ENCODE results near the gene ADAM23. TPM values are rescaled to one million over a fixed set of nuclear protein-coding genes. Genes with fewer than 3 reads are reported as not detected.

ADAM23 gene
- total and polyA plus RNA-seq, 2 experiments from 2014 or later, result 11.8 to 15.9 TPM

- Mint-ChIP-seq H3K36me3 (ENCODE audit: low read depth) (no peaks in the 10 kb centered on the region), H3K27ac (peak overlapping the region; percentile 91), H3K4me1 (peaks cover 5% of the 10 kb centered on the region; the same call in 2 of the 3 replicates), H3K4me3 (no peak overlapping the region), H3K9me3 (no peaks in the 10 kb centered on the region), H3K27me3 (ENCODE audit: insufficient read depth, low read depth, poor library complexity) (no peaks in the 10 kb centered on the region)
- no peaks in the 10 kb centered on the region for H4K20me1 ChIP-seq (replicated peaks; ENCODE audit: insufficient read depth)
- no peaks in the 10 kb centered on the region for H3K4me1 ChIP-seq (ENCODE audit: insufficient read depth)
- no peak overlapping the region for H3K27ac ChIP-seq (ENCODE audit: low read depth)
- TF ChIP-seq POLR2AphosphoS5 (IDR thresholded peaks at IDR 0.05; ENCODE audit: low read depth) (no peak), NANOG (IDR thresholded peaks at IDR 0.05; ENCODE audit: borderline replicate concordance) (no peak)
- no peak overlapping the region for H3K4me3 ChIP-seq
- no peak for ATAC-seq
- no peak overlapping the region for H2AFZ ChIP-seq
- H3K4me2 ChIP-seq, result no peak overlapping the region
- no peaks in the 10 kb centered on the region for H3K79me2 ChIP-seq (replicated peaks; ENCODE audit: insufficient read depth)
- H3K36me3 ChIP-seq (ENCODE audit: insufficient read depth), result no peaks in the 10 kb centered on the region; the same call in 1 of the 2 replicates
- no peak for DNase-seq (ENCODE audit: low spot score)
- H3F3A ChIP-seq (replicated peaks; ENCODE audit: low read depth), result no peaks in the 10 kb centered on the region
- H3K27me3 ChIP-seq (ENCODE audit: insufficient read depth), result no peaks in the 10 kb centered on the region
- no peaks in the 10 kb centered on the region for H3K9me2 ChIP-seq (ENCODE audit: insufficient read depth)
These were observed 119.0 kb downstream of the ADAM23 start for GRCh38 chr2:206562375-206562774.

GRCh38 chr2:206563374-206563773, 120.0 kb downstream of the ADAM23 start:
- Mint-ChIP-seq H3K9me3 (no peaks in the 10 kb centered on the region), H3K4me1 (peaks cover 5% of the 10 kb centered on the region; the same call in 2 of the 3 replicates), H3K27ac (no peak overlapping the region), H3K36me3 (ENCODE audit: low read depth) (peaks cover 5% of the 10 kb centered on the region; the same call in 1 of the 3 replicates), H3K27me3 (ENCODE audit: insufficient read depth, low read depth, poor library complexity) (no peaks in the 10 kb centered on the region), H3K4me3 (no peak overlapping the region)
- no peak overlapping the region for H3K4me2 ChIP-seq
- H3K9me2 ChIP-seq (ENCODE audit: insufficient read depth), result no peaks in the 10 kb centered on the region
- no peaks in the 10 kb centered on the region; the same call in 1 of the 2 replicates for H3K36me3 ChIP-seq (ENCODE audit: insufficient read depth)
- H3K4me1 ChIP-seq (ENCODE audit: insufficient read depth), result no peaks in the 10 kb centered on the region
- no peak overlapping the region for H2AFZ ChIP-seq
- no peak overlapping the region for H3K27ac ChIP-seq (ENCODE audit: low read depth)
- no peak for DNase-seq (ENCODE audit: low spot score)
- ATAC-seq, result no peak
- H3K79me2 ChIP-seq (replicated peaks; ENCODE audit: insufficient read depth), result no peaks in the 10 kb centered on the region
- no peaks in the 10 kb centered on the region for H4K20me1 ChIP-seq (replicated peaks; ENCODE audit: insufficient read depth)
- no peaks in the 10 kb centered on the region for H3F3A ChIP-seq (replicated peaks; ENCODE audit: low read depth)
- H3K4me3 ChIP-seq, result no peak overlapping the region
- H3K27me3 ChIP-seq (ENCODE audit: insufficient read depth), result no peaks in the 10 kb centered on the region
- TF ChIP-seq CTCF (conservative IDR thresholded peaks at IDR 0.05; ENCODE audit: low read depth in 2 of 2) (no peak), ZNF114 (CRISPR knock-in tag; IDR thresholded peaks at IDR 0.05) (no peak), ZNF331 (CRISPR knock-in tag; IDR thresholded peaks at IDR 0.05; ENCODE audit: low read depth) (no peak), EZH2 (IDR thresholded peaks at IDR 0.05; ENCODE audit: low read depth, unreplicated experiment) (no peak), ETS1 (IDR thresholded peaks at IDR 0.05) (no peak), POLR2AphosphoS5 (IDR thresholded peaks at IDR 0.05; ENCODE audit: low read depth) (no peak), JUNB (IDR thresholded peaks at IDR 0.05; ENCODE audit: unreplicated experiment) (no peak), NANOG (IDR thresholded peaks at IDR 0.05; ENCODE audit: borderline replicate concordance) (no peak), EZH2phosphoT487 (IDR thresholded peaks at IDR 0.05; ENCODE audit: unreplicated experiment) (no peak), CREB1 (CRISPR knock-in tag; IDR thresholded peaks at IDR 0.05; ENCODE audit: low read depth) (no peak), REST (IDR thresholded peaks at IDR 0.05; ENCODE audit: unreplicated experiment) (no peak)

Measured in GM23338 (cell line).